ENCODE results near the gene SCLY. TPM values are rescaled to one million over a fixed set of nuclear protein-coding genes. Genes with fewer than 3 reads are reported as not detected.

SCLY gene
- total and polyA plus RNA-seq, 9 donors, result 7.3 to 18.0 (median 12.5) TPM

GRCh38 chr2:238136820-238137537 lies 76.2 kb downstream of the SCLY start:
- WGBS, 3 donors, result 56 to 62% (median 61%) methylated on average over 14 of the region's 14 CpGs
- TF ChIP-seq EP300 (IDR thresholded peaks at IDR 0.05) (no peak), POLR2A (IDR thresholded peaks at IDR 0.05) (no peak), CTCF (IDR thresholded peaks at IDR 0.05) (no peak)
- no peak overlapping the region for H3K27ac ChIP-seq
- intact Hi-C loops (cut with DNase I), result no loop called here
- no peaks in the 10 kb centered on the region for H3K4me1 ChIP-seq (ENCODE audit: insufficient read depth)
- no peaks in the 10 kb centered on the region for H3K27me3 ChIP-seq
- H3K36me3 ChIP-seq, result no peaks in the 10 kb centered on the region
- no peak overlapping the region for H3K4me3 ChIP-seq
- DNase-seq, result no peak
- H3K9me3 ChIP-seq, result no peaks in the 10 kb centered on the region

GRCh38 chr2:238137885-238138284 lies 77.1 kb downstream of the SCLY start:
- WGBS, 3 donors, result 86 to 95% (median 88%) methylated on average over 13 of the region's 13 CpGs
- intact Hi-C loops (cut with DNase I), result no loop called here
- Histone ChIP-seq H3K27ac (no peak overlapping the region), H3K9me3 (no peaks in the 10 kb centered on the region), H3K36me3 (no peaks in the 10 kb centered on the region), H3K4me1 (ENCODE audit: insufficient read depth) (no peaks in the 10 kb centered on the region), H3K27me3 (no peaks in the 10 kb centered on the region), H3K4me3 (no peak overlapping the region)
- no peak for TF ChIP-seq EP300 (IDR thresholded peaks at IDR 0.05)
- no peak for TF ChIP-seq POLR2A (IDR thresholded peaks at IDR 0.05)
- no peak for TF ChIP-seq CTCF (IDR thresholded peaks at IDR 0.05)
- DNase-seq, result no peak

- no peaks in the 10 kb centered on the region for H3K36me3 ChIP-seq
- no peaks in the 10 kb centered on the region for H3K9me3 ChIP-seq
- H3K27me3 ChIP-seq, result no peaks in the 10 kb centered on the region
- 55 to 66% (median 62%) methylated on average over 20 to 22 of the region's 22 CpGs for WGBS, 3 donors
- no peak within 1 kb of the TSS for H3K4me3 ChIP-seq
- no peak for DNase-seq
- TF ChIP-seq CTCF (IDR thresholded peaks at IDR 0.05) (no peak), POLR2A (IDR thresholded peaks at IDR 0.05) (no peak), EP300 (IDR thresholded peaks at IDR 0.05) (no peak)
- intact Hi-C loops (cut with DNase I), result no loop called here
- H3K27ac ChIP-seq, result no peak within 1 kb of the TSS
- H3K4me1 ChIP-seq (ENCODE audit: insufficient read depth), result no peaks in the 10 kb centered on the region
These were observed 77.8 kb downstream of the SCLY start, which contains the start of gene KLHL30 for GRCh38 chr2:238138331-238139195. Gene KLHL30, plus strand, starts transcription at chr2:238138668. Its CDS starts 2,087 bp downstream, at chr2:238140755.

GRCh38 chr2:238139196-238140039 lies 78.6 kb downstream of the SCLY start:
- intact Hi-C loops (cut with DNase I), result no loop called here
- no peaks in the 10 kb centered on the region for H3K36me3 ChIP-seq
- no peak overlapping the region for H3K4me3 ChIP-seq
- 44 to 60% (median 57%) methylated on average over 53 to 56 of the region's 56 CpGs for WGBS, 3 donors
- H3K4me1 ChIP-seq (ENCODE audit: insufficient read depth), result no peaks in the 10 kb centered on the region
- H3K27ac ChIP-seq, result no peak overlapping the region
- no peaks in the 10 kb centered on the region for H3K9me3 ChIP-seq
- DNase-seq, result no peak
- no peaks in the 10 kb centered on the region for H3K27me3 ChIP-seq
- TF ChIP-seq POLR2A (IDR thresholded peaks at IDR 0.05), result no peak
- no peak for TF ChIP-seq EP300 (IDR thresholded peaks at IDR 0.05)
- TF ChIP-seq CTCF (IDR thresholded peaks at IDR 0.05), result no peak
